GM12874 (cell line): ENCODE data around the gene RNF44.

Experiments
- TF ChIP-seq, protein P1 (sequence below): IDR thresholded peaks from 2 replicates; pipeline ENCODE4 v1.5.1; 2011; ENCODE audit warnings: low read depth, mild to moderate bottlenecking, control low read depth, low read length, moderate library complexity; ENCODE audit not compliant: insufficient read depth

The RNF44 gene

DNA sequence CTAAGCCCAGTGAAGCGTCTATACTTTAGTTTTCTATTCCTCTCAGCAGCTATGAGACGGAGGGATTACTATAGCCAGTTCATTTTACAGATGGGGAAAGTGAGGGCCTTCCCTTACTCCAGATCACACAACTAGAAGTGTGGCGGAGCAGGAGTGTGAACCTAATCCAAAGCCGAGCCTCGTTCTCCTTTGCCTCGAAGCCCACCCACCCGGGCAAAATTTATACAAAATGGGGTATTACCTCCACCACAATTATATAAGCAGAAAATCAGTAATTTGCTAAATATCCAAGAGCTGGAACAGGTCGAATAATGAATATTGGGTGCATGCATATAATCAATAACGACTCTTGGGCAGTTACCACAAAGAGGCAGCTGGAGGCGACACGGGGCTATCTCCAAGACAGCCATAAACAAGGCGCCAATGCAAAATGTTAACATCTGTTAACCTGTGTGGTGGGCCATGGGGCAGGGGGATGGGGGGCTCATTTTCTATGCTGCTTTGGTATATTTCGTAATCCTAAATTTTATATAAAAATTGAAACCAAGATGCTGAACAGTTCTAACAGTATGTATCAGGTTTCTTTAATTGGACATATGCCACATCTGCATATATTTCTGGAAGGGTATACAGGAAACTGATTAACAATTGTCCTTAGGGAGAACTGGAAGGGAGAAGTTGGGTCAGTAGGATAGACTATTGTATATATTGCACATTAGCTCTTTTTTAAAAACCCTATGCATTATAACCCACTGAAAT is 1.2 kb upstream of the RNF44 start:
- TF ChIP-seq, protein P1, sequence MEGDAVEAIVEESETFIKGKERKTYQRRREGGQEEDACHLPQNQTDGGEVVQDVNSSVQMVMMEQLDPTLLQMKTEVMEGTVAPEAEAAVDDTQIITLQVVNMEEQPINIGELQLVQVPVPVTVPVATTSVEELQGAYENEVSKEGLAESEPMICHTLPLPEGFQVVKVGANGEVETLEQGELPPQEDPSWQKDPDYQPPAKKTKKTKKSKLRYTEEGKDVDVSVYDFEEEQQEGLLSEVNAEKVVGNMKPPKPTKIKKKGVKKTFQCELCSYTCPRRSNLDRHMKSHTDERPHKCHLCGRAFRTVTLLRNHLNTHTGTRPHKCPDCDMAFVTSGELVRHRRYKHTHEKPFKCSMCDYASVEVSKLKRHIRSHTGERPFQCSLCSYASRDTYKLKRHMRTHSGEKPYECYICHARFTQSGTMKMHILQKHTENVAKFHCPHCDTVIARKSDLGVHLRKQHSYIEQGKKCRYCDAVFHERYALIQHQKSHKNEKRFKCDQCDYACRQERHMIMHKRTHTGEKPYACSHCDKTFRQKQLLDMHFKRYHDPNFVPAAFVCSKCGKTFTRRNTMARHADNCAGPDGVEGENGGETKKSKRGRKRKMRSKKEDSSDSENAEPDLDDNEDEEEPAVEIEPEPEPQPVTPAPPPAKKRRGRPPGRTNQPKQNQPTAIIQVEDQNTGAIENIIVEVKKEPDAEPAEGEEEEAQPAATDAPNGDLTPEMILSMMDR: no peak

- TF ChIP-seq, protein P1: no peak
Measured at GRCh38 chr5:176537554-176538229, 490 bp upstream of the RNF44 start.

GRCh38 chr5:176536132-176536901 is 885 bp downstream of the RNF44 start:
- TF ChIP-seq, protein P1: no peak

GRCh38 chr5:176535664-176536131 is 1.5 kb downstream of the RNF44 start:
- TF ChIP-seq, protein P1: no peak

DNA sequence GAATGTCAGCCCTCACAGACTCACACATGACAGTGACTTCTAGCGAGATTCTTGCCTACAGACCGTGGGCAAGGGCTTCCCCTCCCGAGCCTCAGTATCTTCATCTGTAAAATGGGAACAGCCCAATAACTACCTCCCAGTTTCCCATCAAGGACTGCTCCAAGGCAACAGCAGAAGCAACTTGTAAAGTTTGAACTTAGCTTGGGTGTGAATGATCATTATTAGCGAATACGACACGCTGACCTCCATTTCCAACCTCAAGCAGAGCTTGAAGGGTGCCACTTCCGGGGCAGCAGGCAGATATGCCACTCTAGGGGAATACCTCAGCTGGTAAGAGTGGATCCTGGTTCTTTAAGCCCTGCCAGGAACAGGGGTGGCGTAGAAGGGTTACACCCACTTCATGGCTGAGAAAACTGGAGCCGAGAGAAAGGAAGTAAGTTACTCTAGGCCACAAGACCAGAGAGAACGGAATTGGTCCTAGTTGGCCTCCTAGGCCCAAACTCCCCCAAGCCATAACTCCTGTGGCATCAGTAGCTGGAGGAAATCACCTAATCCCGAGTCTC is 2.0 kb downstream of the RNF44 start:
- TF ChIP-seq, protein P1: no peak

GRCh38 chr5:176534640-176535039 is 2.6 kb downstream of the RNF44 start:
- TF ChIP-seq, protein P1: no peak
